OCI-LY7 (cell line): Measurements from ENCODE around the gene WSB1. TPM values are rescaled to one million over a fixed set of nuclear protein-coding genes. Genes with fewer than 3 reads are reported as not detected.

Experiments
- BruUV-seq: library from RNA; stranded (reverse); fragments of 400-500 nt; replicated peaks from 2 replicates; lab custom pipeline; 2021; lab: Mats Ljungman, UMichigan
- CTCF ChIA-PET: fragments of 300-600 bp; sonication (Branson Sonifier 250); formaldehyde crosslinking; loops from one replicate; lab custom pipeline; 2022; ENCODE audit warnings: antibody characterized with exemption; ENCODE audit not compliant: unreplicated experiment; lab: Charles Lee
- POLR2A ChIA-PET: fragments of 300-600 bp; sonication (Branson Sonifier 250); formaldehyde crosslinking; loops from one replicate; lab custom pipeline; 2022; ENCODE audit warnings: antibody characterized with exemption; lab: Charles Lee
- DNase-seq: peaks from one replicate; pipeline ENCODE4 v3.0.0-alpha.2; 2015; ENCODE audit warnings: low spot score
- H2AFZ ChIP-seq: fragments of 200-600 bp; sonication (generic), shearing (Covaris generic); 2 replicates; pipeline ENCODE4 v1.6.1; 2014; ENCODE audit warnings: mild to moderate bottlenecking, antibody characterized with exemption, low read length, moderate library complexity
- H3K27ac ChIP-seq: fragments of 200-600 bp; sonication (generic); 2 replicates; pipeline ENCODE4 v1.5.1; 2014; ENCODE audit warnings: mixed run types, low read depth, mild to moderate bottlenecking, moderate library complexity, low read length, inconsistent platforms; ENCODE audit not compliant: poor library complexity, severe bottlenecking
- H3K36me3 ChIP-seq: fragments of 200-600 bp; sonication (generic); 2 replicates; pipeline ENCODE4 v1.6.1; 2014; ENCODE audit warnings: mild to moderate bottlenecking, antibody characterized with exemption, low read length, moderate library complexity, mixed read lengths; ENCODE audit not compliant: insufficient read depth
- H3K4me1 ChIP-seq: fragments of 200-600 bp; sonication (generic); 2 replicates; pipeline ENCODE4 v1.5.1; 2014; ENCODE audit warnings: mild to moderate bottlenecking, low read length; ENCODE audit not compliant: insufficient read depth, poor library complexity, severe bottlenecking
- H3K4me2 ChIP-seq: fragments of 200-600 bp; sonication (generic); 2 replicates; pipeline ENCODE4 v1.6.1; 2014; ENCODE audit warnings: mild to moderate bottlenecking, low read length
- H3K4me3 ChIP-seq: fragments of 200-600 bp; sonication (generic); 2 replicates; pipeline ENCODE4 v1.5.1; 2014; ENCODE audit warnings: mild to moderate bottlenecking, low read depth, low read length; ENCODE audit not compliant: poor library complexity, severe bottlenecking
- H3K79me2 ChIP-seq: fragments of 200-600 bp; sonication (generic); 2 replicates; pipeline ENCODE4 v1.6.1; 2016; ENCODE audit warnings: low read depth, mild to moderate bottlenecking, low read length, moderate library complexity, mixed read lengths; ENCODE audit not compliant: insufficient read depth
- H3K9me2 ChIP-seq: fragments of 200-600 bp; sonication (generic); 2 replicates; pipeline ENCODE4 v1.6.1; 2016; ENCODE audit warnings: mild to moderate bottlenecking, low read length, mixed read lengths; ENCODE audit not compliant: insufficient read depth
- H3K9me3 ChIP-seq: fragments of 200-600 bp; sonication (generic); 2 replicates; pipeline ENCODE4 v1.6.1; 2014; ENCODE audit warnings: mild to moderate bottlenecking, mixed run types, low read length, mixed read lengths
- H4K20me1 ChIP-seq: fragments of 200-600 bp; sonication (generic); 2 replicates; pipeline ENCODE4 v1.6.1; 2014; ENCODE audit warnings: mild to moderate bottlenecking, antibody characterized with exemption, low read length, moderate library complexity, mixed read lengths; ENCODE audit not compliant: insufficient read depth
- EZH2phosphoT487 ChIP-seq: fragments of 200-600 bp; sonication (generic); IDR thresholded peaks from 2 replicates; pipeline ENCODE4 v1.6.1; 2018; ENCODE audit warnings: low read depth, borderline replicate concordance, mild to moderate bottlenecking, mixed run types, antibody characterized with exemption, low read length, moderate library complexity, mixed read lengths
- intact Hi-C: fragments of 100-400 bp; cut with micrococcal nuclease; formaldehyde crosslinking; loops from one replicate; pipeline ENCODE4 v1.10.0; 2022; ENCODE audit not compliant: unreplicated experiment
- total RNA-seq, 2 experiments: library from RNA; depleted of rRNA in 1 of 2; stranded (reverse); fragments of >200 nt in 1 of 2; shearing (Covaris generic) in 1 of 2; gene quantifications; 2 replicates each; pipeline ENCODE4 v1.2.3, GENCODE V29; 2014 to 2022
- TF ChIP-seq, protein P1 (sequence below): fragments of 200-600 bp; sonication (generic); conservative IDR thresholded peaks from 2 replicates; pipeline ENCODE4 v1.5.1; 2014; ENCODE audit warnings: mild to moderate bottlenecking, antibody characterized with exemption, low read length, moderate library complexity, mixed read lengths

Gene WSB1
- total RNA-seq, 2 experiments from 2014 or later = 115 to 118 TPM

- DNase-seq = no peak
- H3K4me1 ChIP-seq = no peaks in the 10 kb centered on the region
- TF ChIP-seq, protein P1, sequence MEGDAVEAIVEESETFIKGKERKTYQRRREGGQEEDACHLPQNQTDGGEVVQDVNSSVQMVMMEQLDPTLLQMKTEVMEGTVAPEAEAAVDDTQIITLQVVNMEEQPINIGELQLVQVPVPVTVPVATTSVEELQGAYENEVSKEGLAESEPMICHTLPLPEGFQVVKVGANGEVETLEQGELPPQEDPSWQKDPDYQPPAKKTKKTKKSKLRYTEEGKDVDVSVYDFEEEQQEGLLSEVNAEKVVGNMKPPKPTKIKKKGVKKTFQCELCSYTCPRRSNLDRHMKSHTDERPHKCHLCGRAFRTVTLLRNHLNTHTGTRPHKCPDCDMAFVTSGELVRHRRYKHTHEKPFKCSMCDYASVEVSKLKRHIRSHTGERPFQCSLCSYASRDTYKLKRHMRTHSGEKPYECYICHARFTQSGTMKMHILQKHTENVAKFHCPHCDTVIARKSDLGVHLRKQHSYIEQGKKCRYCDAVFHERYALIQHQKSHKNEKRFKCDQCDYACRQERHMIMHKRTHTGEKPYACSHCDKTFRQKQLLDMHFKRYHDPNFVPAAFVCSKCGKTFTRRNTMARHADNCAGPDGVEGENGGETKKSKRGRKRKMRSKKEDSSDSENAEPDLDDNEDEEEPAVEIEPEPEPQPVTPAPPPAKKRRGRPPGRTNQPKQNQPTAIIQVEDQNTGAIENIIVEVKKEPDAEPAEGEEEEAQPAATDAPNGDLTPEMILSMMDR = no peak
- no peak for TF ChIP-seq EZH2phosphoT487
- H3K9me3 ChIP-seq = no peaks in the 10 kb centered on the region
- CTCF ChIA-PET = no interaction called here
- H3K4me2 ChIP-seq = no peak overlapping the region
- no TSS peak for BruUV-seq
- no peak overlapping the region for H3K27ac ChIP-seq
- H3K79me2 ChIP-seq = no peaks in the 10 kb centered on the region
- no peak overlapping the region for H2AFZ ChIP-seq
- no peaks in the 10 kb centered on the region for H4K20me1 ChIP-seq
- POLR2A ChIA-PET = interaction anchor here (0.7 to 1.2 kb wide), 2 partner anchors 11 to 1938 kb away, joined by 3 read pairs; no protein-coding TSS in a partner anchor
- intact Hi-C loops = no loop called here
- H3K36me3 ChIP-seq = peaks cover 50% of the 10 kb centered on the region
- no peaks in the 10 kb centered on the region for H3K9me2 ChIP-seq
- no peak overlapping the region for H3K4me3 ChIP-seq
Observed at GRCh38 chr17:27318633-27319032, 24.7 kb downstream of the WSB1 start.

GRCh38 chr17:27319541-27320221 lies 25.8 kb downstream of the WSB1 start:
- no peaks in the 10 kb centered on the region for H3K4me1 ChIP-seq
- H3K36me3 ChIP-seq = peaks cover 39% of the 10 kb centered on the region
- H3K4me3 ChIP-seq = no peak overlapping the region
- no peak overlapping the region for H3K4me2 ChIP-seq
- TF ChIP-seq, protein P1 = no peak
- TF ChIP-seq EZH2phosphoT487 = no peak
- intact Hi-C loops = no loop called here
- no TSS peak for BruUV-seq
- no peaks in the 10 kb centered on the region for H4K20me1 ChIP-seq
- POLR2A ChIA-PET = interaction anchor here (0.7 to 1.3 kb wide), 5 partner anchors 9 to 26 kb away, joined by 3 to 6 read pairs (median 3); partner anchors contain the start of gene WSB1
- CTCF ChIA-PET = no interaction called here
- no peaks in the 10 kb centered on the region for H3K9me3 ChIP-seq
- no peak overlapping the region for H2AFZ ChIP-seq
- no peaks in the 10 kb centered on the region for H3K79me2 ChIP-seq
- no peak for DNase-seq
- no peak overlapping the region for H3K27ac ChIP-seq
- H3K9me2 ChIP-seq = no peaks in the 10 kb centered on the region

DNA sequence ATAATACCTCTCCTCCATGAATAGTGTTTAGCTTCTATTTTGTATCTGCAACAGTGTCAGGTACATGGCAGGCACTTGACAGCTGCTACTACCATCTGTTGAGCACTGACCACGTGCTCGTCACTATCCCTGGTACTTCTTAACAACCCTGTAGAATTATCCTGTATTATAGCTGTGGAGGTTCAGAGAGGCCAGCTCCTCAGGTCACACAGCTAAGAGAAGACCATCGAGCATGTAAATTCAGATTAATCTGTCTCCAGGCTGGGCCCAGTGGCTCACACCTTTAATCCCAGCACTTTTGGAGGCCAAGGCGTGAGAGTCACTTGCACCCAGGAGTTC lies 26.3 kb downstream of the WSB1 start:
- H3K4me2 ChIP-seq = no peak overlapping the region
- DNase-seq = no peak
- H3K4me1 ChIP-seq = no peaks in the 10 kb centered on the region
- H3K36me3 ChIP-seq = peaks cover 34% of the 10 kb centered on the region
- H4K20me1 ChIP-seq = no peaks in the 10 kb centered on the region
- H3K9me2 ChIP-seq = no peaks in the 10 kb centered on the region
- H3K79me2 ChIP-seq = no peaks in the 10 kb centered on the region
- no peak for TF ChIP-seq EZH2phosphoT487
- TF ChIP-seq, protein P1 = no peak
- POLR2A ChIA-PET = interaction anchor here (0.5 to 1.3 kb wide), 6 partner anchors 9 to 728 kb away, joined by 3 to 6 read pairs (median 4); partner anchors contain the start of gene WSB1
- CTCF ChIA-PET = no interaction called here
- intact Hi-C loops = no loop called here
- no peak overlapping the region for H2AFZ ChIP-seq
- no peak overlapping the region for H3K4me3 ChIP-seq
- H3K27ac ChIP-seq = no peak overlapping the region
- no TSS peak for BruUV-seq
- H3K9me3 ChIP-seq = no peaks in the 10 kb centered on the region
